22Rv1 (cell line): ENCODE data around the gene NRIP2.

Experiments
- CTCF ChIP-seq: fragments of 450-650 bp; IDR thresholded peaks from 2 replicates; pipeline ENCODE4 v1.5.1; 2017; ENCODE audit warnings: mild to moderate bottlenecking
- ZFX ChIP-seq: fragments of 450-650 bp; IDR thresholded peaks from 2 replicates; pipeline ENCODE4 v1.6.1; 2017; ENCODE audit warnings: antibody characterized with exemption, borderline replicate concordance

- TF ChIP-seq CTCF (no peak), ZFX (no peak)
These were observed 28.0 kb upstream of the NRIP2 start for GRCh38 chr12:2862876-2863275.
